HG03139 (cell line): ENCODE results near the gene BOD1.

Experiments used
- ATAC-seq: cut with Tn5 transposase; IDR thresholded peaks from one replicate; pipeline ENCODE4 v1.9.1; 2021; ENCODE audit not compliant: unreplicated experiment

Gene BOD1

GRCh38 chr5:173642191-173642816 lies 25.9 kb upstream of the BOD1 start:
- no peak for ATAC-seq

GRCh38 chr5:173640156-173640804 lies 23.8 kb upstream of the BOD1 start:
- ATAC-seq: no peak

GRCh38 chr5:173638126-173639040 lies 21.9 kb upstream of the BOD1 start:
- ATAC-seq: no peak

- ATAC-seq: no peak
Observed at GRCh38 chr5:173637340-173637739, 20.9 kb upstream of the BOD1 start.

GRCh38 chr5:173634465-173634983 lies 18.1 kb upstream of the BOD1 start:
- ATAC-seq: no peak

GRCh38 chr5:173633304-173633703 lies 16.9 kb upstream of the BOD1 start:
- no peak for ATAC-seq

- ATAC-seq: no peak
Observed at GRCh38 chr5:173631478-173631877, 15.0 kb upstream of the BOD1 start.

GRCh38 chr5:173630724-173631365 lies 14.4 kb upstream of the BOD1 start:
- no peak for ATAC-seq

- no peak for ATAC-seq
Observed at GRCh38 chr5:173629628-173630027, 13.2 kb upstream of the BOD1 start.

GRCh38 chr5:173628501-173628900 lies 12.1 kb upstream of the BOD1 start:
- no peak for ATAC-seq

- ATAC-seq: no peak
Observed at GRCh38 chr5:173627860-173628392, 11.5 kb upstream of the BOD1 start.

- no peak for ATAC-seq
Observed at GRCh38 chr5:173627271-173627670, 10.8 kb upstream of the BOD1 start.

GRCh38 chr5:173626505-173626820 lies 10.0 kb upstream of the BOD1 start:
- no peak for ATAC-seq

- no peak for ATAC-seq
Observed at GRCh38 chr5:173625673-173626504, 9.4 kb upstream of the BOD1 start.

GRCh38 chr5:173625261-173625660 lies 8.8 kb upstream of the BOD1 start:
- no peak for ATAC-seq

GRCh38 chr5:173624282-173624681 lies 7.8 kb upstream of the BOD1 start:
- ATAC-seq: no peak

- no peak for ATAC-seq
Observed at GRCh38 chr5:173623789-173624188, 7.3 kb upstream of the BOD1 start.

- no peak for ATAC-seq
Observed at GRCh38 chr5:173623296-173623771, 6.9 kb upstream of the BOD1 start.

- ATAC-seq: no peak
Observed at GRCh38 chr5:173622183-173623047, 6.0 kb upstream of the BOD1 start.
